Keratinocyte (primary cell): Measurements from ENCODE around the gene TSSK1B.

Source experiments
- CTCF ChIP-seq, 3 experiments: IDR thresholded peaks in 1 of 3; conservative IDR thresholded peaks in 1 of 3; optimal IDR thresholded peaks in 1 of 3; 2 replicates in 2 of 3; 3 replicates in 1 of 3; pipeline versions ENCODE3 to v1.5.1; 2011; ENCODE audit warnings: low read length in 3 of 3, mild to moderate bottlenecking in 3 of 3, moderate library complexity in 2 of 3, control low read depth in 1 of 3, inconsistent platforms in 1 of 3; ENCODE audit not compliant: insufficient read depth in 2 of 3; ENCODE audit errors: extremely low read depth in 1 of 3
- EZH2 ChIP-seq: IDR thresholded peaks from one replicate; pipeline ENCODE4 v1.6.1; 2012; ENCODE audit warnings: inconsistent platforms, mild to moderate bottlenecking, low read length, moderate library complexity

- TF ChIP-seq CTCF (optimal IDR thresholded peaks at IDR 0.05 in 1 of 3, IDR thresholded peaks at IDR 0.05 in 1 of 3, conservative IDR thresholded peaks at IDR 0.05 in 1 of 3; ENCODE audit: extremely low read depth in 1 of 3, insufficient read depth in 2 of 3, low read length in 3 of 3) (no peak), EZH2 (no peak)
Measured at GRCh38 chr5:113425909-113426308, 8.9 kb downstream of the TSSK1B start.
